Ramos (cell line): ENCODE data around the gene LCE2D.
"Not testable (repeated sequence)": the region's sequence is repeated elsewhere in the genome, so short reads cannot be mapped to it uniquely, and the experiment has no call there.

Experiments used
- in situ Hi-C: fragments of 300-500 bp; cut with MboI; formaldehyde crosslinking; loops from one replicate; pipeline ENCODE4 v1.14.3; 2022; ENCODE audit warnings: low sequenced_read_pairs; ENCODE audit not compliant: unreplicated experiment

The LCE2D gene

GRCh38 chr1:152683846-152684245, 20.7 kb downstream of the LCE2D start:
- in situ Hi-C loops: no loop called here

- in situ Hi-C loops: not testable (repeated sequence)
Observed at GRCh38 chr1:152685823-152686222, 22.6 kb downstream of the LCE2D start, which contains the start of gene LCE2B. LCE2B (plus strand) TSS chr1:152686123; CDS start chr1:152686844, 721 bp downstream.

- in situ Hi-C loops: no loop called here
Observed at GRCh38 chr1:152697701-152698600, 34.8 kb downstream of the LCE2D start, which contains the start of gene LCE2A. LCE2A (plus strand) TSS chr1:152698345; CDS start chr1:152698902, 557 bp downstream.

- in situ Hi-C loops: no loop called here
Observed at GRCh38 chr1:152699746-152700145, 36.6 kb downstream of the LCE2D start.

- in situ Hi-C loops: no loop called here
Observed at GRCh38 chr1:152707860-152708259, 44.7 kb downstream of the LCE2D start, which contains the start of gene LCE4A. LCE4A (plus strand) TSS chr1:152708160; CDS start chr1:152709076, 916 bp downstream.
